ENCODE measurements around the gene AFMID. TPM values are rescaled to one million over a fixed set of nuclear protein-coding genes. Genes with fewer than 3 reads are reported as not detected.

The AFMID gene
- total RNA-seq, 2 experiments from 2014 or later: 0.42 to 0.60 TPM

DNA sequence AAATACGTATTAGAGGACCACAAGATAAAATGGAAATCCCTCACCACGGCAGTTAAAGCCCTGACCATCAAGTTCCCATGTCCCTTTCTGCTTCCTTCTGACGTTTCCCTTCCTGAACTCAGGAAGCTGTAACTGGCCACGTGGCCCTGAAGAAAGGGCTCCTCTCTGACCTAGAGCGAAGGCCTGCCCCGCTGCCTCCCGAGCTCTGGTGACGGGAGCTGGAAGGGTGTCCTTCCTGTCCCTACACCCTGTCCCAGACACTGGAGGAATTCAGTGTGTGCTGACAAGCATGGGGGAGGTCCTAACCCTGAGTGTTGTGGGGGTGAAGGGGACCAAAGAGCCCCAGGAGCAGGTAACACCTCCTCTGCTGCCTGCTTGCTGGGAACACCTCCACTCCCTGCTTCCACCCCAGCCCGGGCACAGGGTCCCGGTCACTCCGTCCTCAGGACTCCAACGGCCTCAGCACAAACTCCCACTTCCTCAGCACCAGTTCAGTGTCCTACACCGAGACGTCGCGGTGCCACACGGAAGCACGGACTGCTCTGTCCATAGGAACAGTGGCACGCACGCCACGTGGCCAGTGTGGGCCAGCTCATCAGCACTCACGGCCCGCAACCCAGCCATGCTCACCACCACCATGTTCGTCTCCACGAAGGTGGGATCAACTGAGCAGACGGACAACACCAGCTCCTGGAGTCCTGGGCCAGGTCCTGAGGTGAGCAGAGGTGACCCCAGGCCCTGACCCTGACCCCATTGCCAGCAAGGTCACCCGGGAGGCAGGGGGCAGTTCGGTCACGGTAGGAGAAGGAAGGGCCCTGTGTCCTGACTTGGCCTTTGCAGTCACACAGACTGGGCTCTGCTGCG lies 61.1 kb downstream of the AFMID start:
- Mint-ChIP-seq H3K4me1 (ENCODE audit: low read depth) (peaks cover 25% of the 10 kb centered on the region), H3K4me3 (no peak overlapping the region), H3K27ac (no peak overlapping the region), H3K36me3 (ENCODE audit: low read depth) (peaks cover 30% of the 10 kb centered on the region), H3K9me3 (no peaks in the 10 kb centered on the region), H3K27me3 (no peaks in the 10 kb centered on the region)
- no peak for TF ChIP-seq CTCF (IDR thresholded peaks at IDR 0.05)
- no peaks in the 10 kb centered on the region for H3K9me3 ChIP-seq (ENCODE audit: control insufficient read depth in 1 of 2, insufficient read depth in 1 of 2, low read length in 2 of 2)
- peaks cover 45% of the 10 kb centered on the region for H3K4me1 ChIP-seq (ENCODE audit: insufficient read depth, low read length)
- intact Hi-C loops (cut with DNase I, micrococcal nuclease): no loop called here
- no peak overlapping the region for H3K27ac ChIP-seq (ENCODE audit: low read depth in 1 of 2, low read length in 2 of 2)
- CTCF ChIA-PET: interaction anchor here (0.5 kb wide), 1 partner anchor 55 kb away, joined by 3 read pairs; no protein-coding TSS in a partner anchor
- no peaks in the 10 kb centered on the region for H3K27me3 ChIP-seq (ENCODE audit: control insufficient read depth in 1 of 2, insufficient read depth in 2 of 2, low read length in 2 of 2)
- no peak overlapping the region for H3K4me3 ChIP-seq (ENCODE audit: low read length)
- DNase-seq (no peak), ATAC-seq (ENCODE audit: poor library complexity) (no peak)
- peaks cover 13% of the 10 kb centered on the region for H3K36me3 ChIP-seq (ENCODE audit: insufficient read depth, low read length)
- POLR2A ChIA-PET: no interaction called here

- Histone ChIP-seq H3K4me3 (ENCODE audit: low read length) (no peak overlapping the region), H3K27me3 (ENCODE audit: control insufficient read depth in 1 of 2, insufficient read depth in 2 of 2, low read length in 2 of 2) (no peaks in the 10 kb centered on the region), H3K27ac (ENCODE audit: low read depth in 1 of 2, low read length in 2 of 2) (no peak overlapping the region), H3K36me3 (ENCODE audit: insufficient read depth, low read length) (peaks cover 13% of the 10 kb centered on the region), H3K4me1 (ENCODE audit: insufficient read depth, low read length) (peaks cover 53% of the 10 kb centered on the region), H3K9me3 (ENCODE audit: control insufficient read depth in 1 of 2, insufficient read depth in 1 of 2, low read length in 2 of 2) (no peaks in the 10 kb centered on the region)
- ATAC-seq (ENCODE audit: poor library complexity) (no peak), DNase-seq (no peak)
- no peak overlapping the region for H3K4me3 Mint-ChIP-seq
- POLR2A ChIA-PET: interaction anchor here (0.6 to 3.2 kb wide), 3 partner anchors 13 to 173 kb away, joined by 3 to 24 read pairs (median 3); no protein-coding TSS in a partner anchor
- H3K36me3 Mint-ChIP-seq (ENCODE audit: low read depth): peaks cover 31% of the 10 kb centered on the region
- no peaks in the 10 kb centered on the region for H3K9me3 Mint-ChIP-seq
- CTCF ChIA-PET: interaction anchor here (0.5 to 4.2 kb wide), 2 partner anchors 56 to 173 kb away, joined by 3 to 35 read pairs; no protein-coding TSS in a partner anchor
- no peak for TF ChIP-seq CTCF (IDR thresholded peaks at IDR 0.05)
- peaks cover 33% of the 10 kb centered on the region for H3K4me1 Mint-ChIP-seq (ENCODE audit: low read depth)
- H3K27ac Mint-ChIP-seq: no peak overlapping the region
- H3K27me3 Mint-ChIP-seq: no peaks in the 10 kb centered on the region
- intact Hi-C loops (cut with DNase I, micrococcal nuclease): no loop called here
Observed at GRCh38 chr17:78249074-78249817, 62.1 kb downstream of the AFMID start.

All from CD4-positive, alpha-beta T cell (primary cell).